ENCODE data around the gene SNAPC5. TPM values are rescaled to one million over a fixed set of nuclear protein-coding genes. Genes with fewer than 3 reads are reported as not detected.
"Not testable (repeated sequence)": the region's sequence is repeated elsewhere in the genome, so short reads cannot be mapped to it uniquely, and the experiment has no call there.

Gene SNAPC5
- total RNA-seq, 4 donors from 2014 or later: 12.2 to 26.4 (median 20.4) TPM

- Histone ChIP-seq H3K36me3 (peaks cover 0 to 28% (median 0%) of the 10 kb centered on the region in 3 donors), H3K4me1 (peaks cover 0 to 30% (median 11%) of the 10 kb centered on the region in 4 donors)
These were observed 7.9 kb upstream of the SNAPC5 start for GRCh38 chr15:66505430-66505811.

GRCh38 chr15:66504563-66505429 is 7.2 kb upstream of the SNAPC5 start, which contains the start of the genes RPL4 and ZWILCH:
TSS of gene RPL4 (minus strand) at chr15:66504855. CDS start at chr15:66504790, 65 bp downstream.
TSS of gene ZWILCH (plus strand) at chr15:66505326. CDS start at chr15:66505339, 13 bp downstream.
- H3K27ac ChIP-seq: peak within 1 kb of the TSS; percentile 88 to 94 (median 92)
- peak within 1 kb of the TSS; percentile 67 to 88 (median 76) for H3K4me3 ChIP-seq
- H3K27me3 ChIP-seq: no peaks in the 10 kb centered on the region
- peak; percentile 77 to 91 (median 85) for DNase-seq
- TF ChIP-seq POLR2A (IDR thresholded peaks at IDR 0.05) (peak; percentile 95 to 96), CTCF (IDR thresholded peaks at IDR 0.05) (peak in 2 of 6 experiments; percentile 31 to 33)
- H3K36me3 ChIP-seq: peaks cover 0 to 35% (median 0%) of the 10 kb centered on the region in 3 donors
- peaks cover 0 to 30% (median 11%) of the 10 kb centered on the region in 4 donors for H3K4me1 ChIP-seq
- no peaks in the 10 kb centered on the region for H3K9me3 ChIP-seq

More at GRCh38 chr15:66505430-66505811, 7.9 kb upstream of the SNAPC5 start:
- peak overlapping the region; percentile 88 to 94 (median 92) for H3K27ac ChIP-seq
- TF ChIP-seq POLR2A (IDR thresholded peaks at IDR 0.05) (peak in 1 of 2 donors; percentile 27), CTCF (IDR thresholded peaks at IDR 0.05) (no peak)
- no peaks in the 10 kb centered on the region for H3K9me3 ChIP-seq
- H3K4me3 ChIP-seq: peak overlapping the region; percentile 67 to 88 (median 76)
- H3K27me3 ChIP-seq: no peaks in the 10 kb centered on the region
- no peak for DNase-seq

- no peaks in the 10 kb centered on the region for H3K9me3 ChIP-seq
- H3K36me3 ChIP-seq: peaks cover 0 to 43% (median 0%) of the 10 kb centered on the region in 3 donors
- peaks cover 0 to 30% (median 11%) of the 10 kb centered on the region in 4 donors for H3K4me1 ChIP-seq
- no peaks in the 10 kb centered on the region for H3K27me3 ChIP-seq
- peak overlapping the region; percentile 88 to 94 (median 92) for H3K27ac ChIP-seq
- no peak for TF ChIP-seq POLR2A (IDR thresholded peaks at IDR 0.05)
- no peak for TF ChIP-seq CTCF (IDR thresholded peaks at IDR 0.05)
- H3K4me3 ChIP-seq: peak overlapping the region; percentile 67 to 88 (median 76)
- DNase-seq: no peak
These were observed 6.4 kb upstream of the SNAPC5 start for GRCh38 chr15:66503780-66504562.

DNA sequence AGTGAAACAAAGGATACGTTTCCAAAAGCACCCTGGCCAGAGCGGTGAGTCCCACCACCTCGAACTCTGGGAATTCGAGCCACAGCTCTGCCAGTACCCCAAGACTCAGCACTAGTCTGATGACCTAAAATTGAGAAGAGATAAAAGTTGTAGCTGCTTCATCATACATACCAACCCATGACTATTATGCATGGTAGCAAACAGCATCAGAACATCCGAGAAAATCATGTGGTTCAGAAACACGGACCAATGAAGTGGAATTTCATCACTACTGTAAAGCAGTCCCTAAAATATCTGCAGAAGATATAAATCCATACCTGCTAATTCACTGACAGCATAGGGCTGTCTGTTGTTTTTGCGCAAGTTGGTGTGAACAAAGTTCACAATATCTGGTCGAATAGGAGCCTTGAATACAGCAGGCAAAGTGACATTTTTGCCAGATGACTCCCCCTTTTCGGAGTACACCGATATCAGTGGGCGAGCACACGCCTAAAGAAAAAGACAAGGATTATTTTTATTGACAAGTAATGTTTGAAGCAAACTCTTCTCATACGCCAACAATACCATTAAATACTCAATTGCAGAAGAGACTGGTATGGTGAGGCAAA is 5.6 kb upstream of the SNAPC5 start:
- Histone ChIP-seq H3K27ac (peak overlapping the region in 1 of 4 donors; percentile 88), H3K36me3 (peaks cover 0 to 50% (median 0%) of the 10 kb centered on the region in 3 donors), H3K4me1 (peaks cover 0 to 36% (median 11%) of the 10 kb centered on the region in 4 donors), H3K4me3 (peak overlapping the region; percentile 67 to 88 (median 76))
- H3K27me3 ChIP-seq, DNase-seq, H3K9me3 ChIP-seq: not testable (repeated sequence)

GRCh38 chr15:66502491-66502890 is 4.9 kb upstream of the SNAPC5 start:
- peaks cover 0 to 40% (median 11%) of the 10 kb centered on the region in 4 donors for H3K4me1 ChIP-seq
- peaks cover 0 to 50% (median 0%) of the 10 kb centered on the region in 3 donors for H3K36me3 ChIP-seq
- no peak overlapping the region for H3K27ac ChIP-seq
- no peaks in the 10 kb centered on the region for H3K27me3 ChIP-seq
- TF ChIP-seq POLR2A (IDR thresholded peaks at IDR 0.05) (no peak), CTCF (IDR thresholded peaks at IDR 0.05) (no peak)
- DNase-seq: no peak
- H3K4me3 ChIP-seq: peak overlapping the region in 1 of 4 donors; percentile 69
- no peaks in the 10 kb centered on the region for H3K9me3 ChIP-seq

DNA sequence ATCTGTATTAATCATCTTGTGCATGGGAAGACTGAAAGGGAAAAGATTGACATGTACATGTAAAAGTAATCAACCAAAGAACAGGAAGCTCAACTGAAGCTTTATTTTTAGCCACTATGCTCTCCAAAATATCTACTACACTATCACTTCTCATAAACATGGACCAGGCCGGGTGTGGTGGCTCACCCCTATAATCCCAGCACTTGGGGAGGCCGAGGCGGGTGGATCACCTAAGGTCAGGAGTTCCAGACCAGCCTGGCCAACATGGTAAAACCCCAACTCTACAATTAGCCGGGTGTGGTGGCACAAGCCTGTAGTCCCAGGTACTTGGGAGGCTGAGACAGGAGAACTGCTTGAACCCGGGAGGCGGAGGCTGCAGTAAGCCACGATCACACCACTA is 2.8 kb upstream of the SNAPC5 start:
- not testable (repeated sequence) for H3K27ac ChIP-seq, H3K4me3 ChIP-seq, H3K9me3 ChIP-seq, H3K27me3 ChIP-seq, DNase-seq
- Histone ChIP-seq H3K4me1 (peaks cover 0 to 45% (median 11%) of the 10 kb centered on the region in 4 donors), H3K36me3 (peaks cover 0 to 50% (median 0%) of the 10 kb centered on the region in 3 donors)

Measured in Peyer's patch (tissue), 4 donors.